GM03348 (cell line): ENCODE measurements around the gene AVPR1A.

Experiments used
- DNase-seq: peaks from one replicate; pipeline ENCODE4 v3.0.0; 2012; ENCODE audit warnings: low spot score

Gene AVPR1A

GRCh38 chr12:63093711-63094110 is 57.3 kb downstream of the AVPR1A start:
- DNase-seq, result no peak

- DNase-seq, result no peak
Measured at GRCh38 chr12:63093084-63093483, 57.9 kb downstream of the AVPR1A start.
